Mammary epithelial cell (primary cell): ENCODE data around the gene PARP3.

ENCODE experiments used
- CTCF ChIP-seq, 2 donors: IDR thresholded peaks in 1 of 2; conservative IDR thresholded peaks in 1 of 2; 2 replicates each; pipeline ENCODE4 v1.5.1; 2011 to 2012; ENCODE audit warnings: inconsistent platforms in 2 of 2, low read length in 2 of 2, mild to moderate bottlenecking in 2 of 2, control low read depth in 1 of 2, low read depth in 1 of 2; ENCODE audit not compliant: insufficient read depth in 1 of 2; ENCODE audit errors: extremely low read depth in 1 of 2
- EZH2 ChIP-seq: IDR thresholded peaks from 2 replicates; pipeline ENCODE4 v1.6.1; 2012; ENCODE audit warnings: low read length, inconsistent platforms, borderline replicate concordance

GRCh38 chr3:51961602-51962569, 19.7 kb downstream of the PARP3 start:
- no peak for TF ChIP-seq CTCF (conservative IDR thresholded peaks at IDR 0.05 in 1 of 2, IDR thresholded peaks at IDR 0.05 in 1 of 2; ENCODE audit: extremely low read depth in 1 of 2, insufficient read depth in 1 of 2, low read depth in 1 of 2, low read length in 2 of 2)
- no peak for TF ChIP-seq EZH2
